Ishikawa (cell line): ENCODE data around the gene ZC3H12C.

Experiments used
- CEBPB ChIP-seq: IDR thresholded peaks from 2 replicates; pipeline ENCODE4 v1.6.1; 2012
- CREB1 ChIP-seq: IDR thresholded peaks from 2 replicates; pipeline ENCODE4 v1.6.1; 2012; ENCODE audit warnings: low read depth
- EGR1 ChIP-seq: IDR thresholded peaks from 2 replicates; pipeline ENCODE4 v1.6.1; 2012
- EP300 ChIP-seq: IDR thresholded peaks from 2 replicates; pipeline ENCODE4 v1.6.1; 2012; ENCODE audit warnings: borderline replicate concordance
- FOXM1 ChIP-seq: IDR thresholded peaks from 2 replicates; pipeline ENCODE4 v1.6.1; 2012; ENCODE audit warnings: low read depth, borderline replicate concordance
- NFIC ChIP-seq: IDR thresholded peaks from 2 replicates; pipeline ENCODE4 v1.6.1; 2012
- RAD21 ChIP-seq: IDR thresholded peaks from 2 replicates; pipeline ENCODE4 v1.6.1; 2012; ENCODE audit warnings: low read depth
- REST ChIP-seq: IDR thresholded peaks from 2 replicates; pipeline ENCODE4 v1.6.1; 2012; ENCODE audit warnings: low read depth, mild to moderate bottlenecking
- TAF1 ChIP-seq: IDR thresholded peaks from 2 replicates; pipeline ENCODE4 v1.6.1; 2012; ENCODE audit warnings: low read depth, mild to moderate bottlenecking
- TCF12 ChIP-seq: IDR thresholded peaks from 2 replicates; pipeline ENCODE4 v1.6.1; 2012; ENCODE audit warnings: low read depth
- TEAD4 ChIP-seq: IDR thresholded peaks from 2 replicates; pipeline ENCODE4 v1.6.1; 2012
- YY1 ChIP-seq: IDR thresholded peaks from 2 replicates; pipeline ENCODE4 v1.6.1; 2012; ENCODE audit warnings: low read depth
- ZBTB7A ChIP-seq: IDR thresholded peaks from 2 replicates; pipeline ENCODE4 v1.6.1; 2012; ENCODE audit warnings: low read depth
- TF ChIP-seq, protein P1 (sequence below): IDR thresholded peaks from 2 replicates; pipeline ENCODE4 v1.6.1; 2012
- TF ChIP-seq, protein P2 (sequence below): IDR thresholded peaks from 2 replicates; pipeline ENCODE4 v1.6.1; 2012

The ZC3H12C gene

DNA sequence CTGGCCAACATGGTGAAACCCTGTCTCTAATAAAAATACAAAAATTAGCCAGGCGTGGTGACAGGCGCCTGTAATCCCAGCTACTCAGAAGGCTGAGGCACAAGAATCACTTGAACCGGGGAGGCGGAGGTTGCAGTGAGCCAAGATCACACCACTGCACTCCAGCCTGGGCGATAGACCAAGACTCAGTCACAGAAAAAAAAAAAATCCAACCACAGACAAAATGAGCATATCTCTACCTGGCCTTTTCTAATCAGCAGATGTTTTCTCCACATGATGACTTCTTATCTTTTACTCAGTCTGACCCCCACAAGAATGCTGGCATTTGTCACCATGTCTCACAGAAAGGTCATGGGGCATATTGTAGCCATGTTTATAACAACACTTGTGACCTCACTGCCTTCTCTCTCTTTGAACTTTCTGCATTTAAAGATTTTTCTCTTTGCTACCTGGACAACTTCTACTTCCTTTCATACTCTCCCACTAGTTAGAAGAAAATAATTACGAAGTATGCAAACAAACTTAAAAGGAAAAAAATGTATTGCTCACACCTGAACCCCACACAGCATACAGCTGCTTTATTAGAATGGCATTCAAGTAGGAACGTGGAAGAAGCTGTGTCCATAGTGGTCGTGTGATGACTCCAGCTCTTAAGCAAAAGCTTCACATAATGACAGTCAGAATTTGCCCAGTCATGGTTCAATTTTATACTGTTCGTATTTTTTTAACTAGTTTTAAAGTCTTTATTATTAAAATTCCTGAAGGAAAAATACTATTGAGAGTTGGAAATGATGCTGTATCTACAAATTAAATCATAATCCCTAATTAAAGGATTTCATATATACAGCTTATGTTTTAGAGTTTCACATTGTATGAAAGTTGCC, 65.4 kb downstream of the ZC3H12C start:
- TF ChIP-seq CREB1 (no peak), REST (no peak), TAF1 (no peak), TCF12 (no peak), YY1 (no peak)
- TF ChIP-seq, protein P1, sequence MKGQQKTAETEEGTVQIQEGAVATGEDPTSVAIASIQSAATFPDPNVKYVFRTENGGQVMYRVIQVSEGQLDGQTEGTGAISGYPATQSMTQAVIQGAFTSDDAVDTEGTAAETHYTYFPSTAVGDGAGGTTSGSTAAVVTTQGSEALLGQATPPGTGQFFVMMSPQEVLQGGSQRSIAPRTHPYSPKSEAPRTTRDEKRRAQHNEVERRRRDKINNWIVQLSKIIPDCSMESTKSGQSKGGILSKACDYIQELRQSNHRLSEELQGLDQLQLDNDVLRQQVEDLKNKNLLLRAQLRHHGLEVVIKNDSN: no peak

- TF ChIP-seq, protein P1: no peak
- TF ChIP-seq RAD21 (no peak), TEAD4 (no peak), REST (no peak), CREB1 (no peak), YY1 (no peak), TCF12 (no peak), CEBPB (no peak), FOXM1 (no peak), EGR1 (no peak), ZBTB7A (no peak), TAF1 (no peak), EP300 (no peak), NFIC (no peak)
- TF ChIP-seq, protein P2, sequence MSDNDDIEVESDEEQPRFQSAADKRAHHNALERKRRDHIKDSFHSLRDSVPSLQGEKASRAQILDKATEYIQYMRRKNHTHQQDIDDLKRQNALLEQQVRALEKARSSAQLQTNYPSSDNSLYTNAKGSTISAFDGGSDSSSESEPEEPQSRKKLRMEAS: no peak
These were observed 66.3 kb downstream of the ZC3H12C start for GRCh38 chr11:110159476-110159875.

GRCh38 chr11:110160016-110160415, 66.8 kb downstream of the ZC3H12C start:
- TF ChIP-seq TAF1: no peak
- TF ChIP-seq TCF12: no peak
- TF ChIP-seq YY1: no peak
- no peak for TF ChIP-seq TEAD4
- no peak for TF ChIP-seq CREB1
- TF ChIP-seq REST: no peak
- no peak for TF ChIP-seq CEBPB
- no peak for TF ChIP-seq RAD21

DNA sequence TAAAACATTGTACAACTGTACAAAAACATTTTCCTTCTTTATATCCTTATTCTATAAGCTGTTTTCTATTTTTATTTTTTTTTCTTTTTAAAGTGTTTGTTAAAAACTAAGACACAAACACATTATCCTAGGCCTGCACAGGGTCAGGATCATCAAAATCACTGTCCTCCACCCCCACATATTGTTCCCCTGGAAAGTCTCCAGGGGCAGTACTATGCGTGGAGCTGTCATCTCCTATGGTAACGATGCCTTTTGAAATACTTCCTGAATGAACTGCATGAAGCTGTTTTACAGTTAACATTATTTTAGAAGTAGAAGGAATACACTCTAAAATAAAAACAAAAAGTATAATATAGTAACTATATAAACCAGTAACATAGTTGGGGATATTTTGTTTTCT, 67.2 kb downstream of the ZC3H12C start:
- TF ChIP-seq, protein P1: no peak

DNA sequence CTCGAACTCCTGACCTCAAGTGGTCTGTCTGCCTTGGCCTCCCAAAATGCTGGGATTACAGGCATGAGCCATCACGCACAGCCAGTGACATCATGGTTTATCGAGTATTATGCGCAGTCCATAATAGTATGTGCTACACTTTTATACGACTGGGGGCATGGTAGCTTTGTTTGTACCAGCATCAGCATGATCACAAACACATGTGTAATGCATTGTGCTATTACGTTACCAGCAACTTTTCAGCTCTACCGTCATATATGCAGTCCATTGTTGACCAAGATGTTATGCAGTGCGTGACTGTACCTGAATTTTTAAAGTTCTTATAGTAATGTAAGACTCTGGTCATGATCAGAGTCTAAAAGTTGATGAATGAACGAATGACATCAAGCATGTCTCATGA, 67.9 kb downstream of the ZC3H12C start:
- no peak for TF ChIP-seq FOXM1
- TF ChIP-seq EGR1: no peak
- no peak for TF ChIP-seq YY1
- TF ChIP-seq, protein P2: no peak
- no peak for TF ChIP-seq CREB1
- TF ChIP-seq TAF1: no peak
- TF ChIP-seq TEAD4: no peak
- no peak for TF ChIP-seq TCF12
- TF ChIP-seq, protein P1: no peak
- no peak for TF ChIP-seq NFIC
- TF ChIP-seq RAD21: no peak
